Stimulated activated CD4-positive, alpha-beta T cell treated with anti-CD3 and anti-CD28 coated beads, Interleukin-4, amount 100 ng/mL, for 48 hours (primary cell): ENCODE measurements around the gene BTBD16.

Source experiments
- DNase-seq, 2 donors: peaks; one replicate each; pipeline ENCODE4 v3.0.0-alpha.2; 2020; ENCODE audit warnings: low read depth in 2 of 2

BTBD16 gene

GRCh38 chr10:122273966-122274545 is 3.0 kb downstream of the BTBD16 start:
- no peak for DNase-seq

DNA sequence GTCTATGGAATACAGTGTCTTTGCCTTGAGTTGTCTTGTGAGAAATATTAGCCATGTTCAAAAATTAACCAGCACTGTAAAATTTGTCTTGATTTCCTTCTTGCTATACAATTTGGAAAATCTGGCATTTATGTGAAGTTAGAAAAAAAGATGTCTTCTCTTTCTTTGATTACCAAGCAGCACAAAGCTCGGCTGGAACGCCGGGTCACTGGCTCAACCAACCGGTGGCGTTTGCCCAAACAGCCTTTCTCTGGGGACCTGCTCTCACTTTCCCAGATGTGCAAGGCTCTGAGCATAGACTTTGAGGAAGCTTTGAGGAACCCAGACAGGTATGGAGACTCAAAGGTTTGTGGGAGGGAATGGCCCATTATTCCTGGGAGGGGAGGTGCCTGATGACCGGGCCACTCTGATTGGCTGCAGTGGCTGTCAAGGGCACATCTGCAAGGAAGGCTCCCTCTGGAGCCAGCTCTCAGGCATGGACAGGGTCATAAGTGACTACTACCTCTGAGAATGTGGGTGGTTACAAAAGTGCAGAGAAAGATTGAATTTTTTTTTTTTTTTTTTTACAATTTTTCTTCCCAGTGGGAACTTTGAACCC is 5.6 kb downstream of the BTBD16 start:
- no peak for DNase-seq

- DNase-seq, result no peak
Measured at GRCh38 chr10:122277526-122278136, 6.5 kb downstream of the BTBD16 start.

DNA sequence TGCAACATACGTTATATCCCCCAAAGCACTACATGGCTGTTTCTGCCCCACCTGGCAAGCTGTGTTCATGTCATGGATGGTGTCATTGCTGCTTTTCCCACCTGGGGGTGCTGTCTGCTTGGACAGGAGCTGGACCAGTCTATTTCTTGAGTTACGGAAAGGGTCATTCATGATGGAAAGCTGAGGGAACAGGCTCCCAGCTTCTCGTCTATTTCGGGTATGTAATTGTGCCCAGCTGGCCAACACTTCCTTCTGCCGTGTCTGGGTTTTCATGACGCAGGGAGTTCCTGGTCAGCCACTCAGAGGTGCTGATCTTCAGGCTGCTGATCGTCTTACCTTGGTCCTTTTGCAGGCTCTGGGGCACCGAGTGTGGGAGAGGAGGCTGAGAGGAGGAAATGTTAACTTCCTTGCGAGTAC is 8.6 kb downstream of the BTBD16 start:
- DNase-seq, result peak in 1 of 2 donors; percentile 19

GRCh38 chr10:122280156-122280555 is 9.1 kb downstream of the BTBD16 start:
- no peak for DNase-seq

GRCh38 chr10:122281018-122281626 is 10.0 kb downstream of the BTBD16 start:
- no peak for DNase-seq

GRCh38 chr10:122281751-122282150 is 10.7 kb downstream of the BTBD16 start:
- no peak for DNase-seq

DNA sequence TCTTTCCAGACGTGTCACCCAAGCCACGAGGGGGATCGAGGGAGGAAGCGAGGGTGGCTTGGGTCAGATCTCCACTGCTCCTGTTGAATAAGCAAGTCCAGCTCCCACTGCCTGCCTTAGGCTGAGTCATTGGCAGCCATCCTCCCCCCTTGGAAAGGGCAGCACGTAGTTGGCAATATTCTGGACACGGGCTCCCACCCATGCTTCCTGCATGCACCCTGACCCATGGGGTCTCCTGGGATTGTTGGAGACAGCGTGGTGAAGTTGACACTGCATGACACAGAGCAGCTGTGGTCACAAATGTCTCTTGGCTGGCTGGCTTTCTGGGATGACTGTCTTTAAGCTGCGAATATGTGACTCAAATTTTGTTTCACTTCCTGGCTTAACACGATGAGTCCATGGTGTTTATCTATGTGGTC is 11.2 kb downstream of the BTBD16 start:
- DNase-seq, result no peak

DNA sequence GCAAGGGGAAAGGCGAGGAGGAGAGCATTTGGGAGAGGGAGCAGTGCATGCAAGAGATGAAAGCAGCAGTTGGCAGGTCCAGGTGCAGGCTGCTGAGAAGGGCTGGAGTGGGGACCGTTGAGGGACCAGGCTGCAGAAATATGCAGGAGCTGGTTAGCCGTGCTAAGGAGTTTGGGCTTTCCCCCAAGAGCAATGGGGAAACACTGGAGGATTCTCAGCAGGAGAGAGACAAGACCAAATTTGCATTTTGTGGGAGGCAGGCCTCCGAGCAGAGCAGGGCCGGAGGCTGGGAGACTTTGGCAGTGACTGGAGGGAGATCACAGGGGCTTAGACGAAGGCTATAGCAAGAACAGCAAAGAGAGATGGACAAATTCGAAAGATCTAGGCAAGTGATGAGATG is 11.8 kb downstream of the BTBD16 start:
- DNase-seq, result no peak

- DNase-seq, result no peak
Measured at GRCh38 chr10:122285506-122286444, 14.7 kb downstream of the BTBD16 start.

GRCh38 chr10:122286867-122287266 is 15.8 kb downstream of the BTBD16 start:
- no peak for DNase-seq

DNA sequence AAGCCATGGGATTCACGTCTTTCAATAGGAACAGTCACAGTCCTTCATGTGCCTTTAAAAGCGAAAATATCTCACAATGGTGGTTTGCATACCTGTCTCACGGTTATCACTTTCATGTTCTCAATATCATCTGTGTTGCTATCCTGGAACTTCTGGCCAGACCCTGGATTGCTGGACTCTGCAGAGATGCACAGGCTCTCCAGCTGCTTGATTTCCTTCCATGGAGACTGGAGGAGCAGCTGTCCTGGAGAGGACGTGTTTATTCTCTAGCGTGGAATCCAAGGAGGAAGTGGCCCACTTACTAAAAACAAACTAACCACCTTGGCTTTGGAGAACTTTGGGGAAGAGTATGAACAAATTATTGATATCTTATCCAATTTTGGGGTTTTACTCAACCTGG is 16.5 kb downstream of the BTBD16 start:
- no peak for DNase-seq

DNA sequence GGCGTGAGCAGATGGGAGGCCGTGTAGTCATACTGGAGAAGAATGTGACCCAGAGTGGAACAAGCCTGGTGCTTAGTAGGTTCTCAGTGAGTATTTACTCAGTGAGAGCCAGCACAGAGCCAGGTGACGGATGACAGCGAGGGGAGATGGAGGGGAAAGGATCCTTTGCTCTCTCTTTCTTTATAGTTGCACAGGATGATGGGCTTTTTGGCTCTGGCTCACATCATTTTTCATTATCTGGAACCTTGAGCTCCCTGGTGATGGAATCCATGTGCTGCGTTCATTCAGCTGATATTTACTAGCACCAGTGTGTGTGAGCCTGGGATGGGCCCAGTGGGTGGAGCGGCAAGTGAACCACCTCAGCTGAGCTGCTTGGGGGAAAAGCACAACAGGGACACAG is 17.2 kb downstream of the BTBD16 start:
- DNase-seq, result no peak

- no peak for DNase-seq
Measured at GRCh38 chr10:122288917-122289316, 17.8 kb downstream of the BTBD16 start.

DNA sequence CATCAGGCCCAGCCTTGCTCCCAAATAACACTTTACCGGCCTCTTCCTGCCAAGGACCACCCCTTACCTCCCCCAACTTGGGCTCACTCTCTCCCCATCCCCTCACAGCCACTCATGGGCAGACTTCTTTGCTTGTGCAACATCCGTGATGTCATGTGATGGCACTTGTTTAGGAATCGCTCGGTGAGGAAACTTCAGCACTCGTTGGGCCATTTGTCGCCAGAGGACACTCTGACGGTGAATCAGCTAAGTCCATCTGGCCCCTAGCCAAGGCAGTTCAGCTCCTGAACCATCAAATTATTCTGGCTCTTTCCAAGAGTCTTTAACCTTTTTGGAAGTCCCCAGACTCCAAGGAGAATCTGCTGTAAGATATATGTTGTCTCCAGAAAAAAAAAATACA is 19.2 kb downstream of the BTBD16 start:
- no peak for DNase-seq

DNA sequence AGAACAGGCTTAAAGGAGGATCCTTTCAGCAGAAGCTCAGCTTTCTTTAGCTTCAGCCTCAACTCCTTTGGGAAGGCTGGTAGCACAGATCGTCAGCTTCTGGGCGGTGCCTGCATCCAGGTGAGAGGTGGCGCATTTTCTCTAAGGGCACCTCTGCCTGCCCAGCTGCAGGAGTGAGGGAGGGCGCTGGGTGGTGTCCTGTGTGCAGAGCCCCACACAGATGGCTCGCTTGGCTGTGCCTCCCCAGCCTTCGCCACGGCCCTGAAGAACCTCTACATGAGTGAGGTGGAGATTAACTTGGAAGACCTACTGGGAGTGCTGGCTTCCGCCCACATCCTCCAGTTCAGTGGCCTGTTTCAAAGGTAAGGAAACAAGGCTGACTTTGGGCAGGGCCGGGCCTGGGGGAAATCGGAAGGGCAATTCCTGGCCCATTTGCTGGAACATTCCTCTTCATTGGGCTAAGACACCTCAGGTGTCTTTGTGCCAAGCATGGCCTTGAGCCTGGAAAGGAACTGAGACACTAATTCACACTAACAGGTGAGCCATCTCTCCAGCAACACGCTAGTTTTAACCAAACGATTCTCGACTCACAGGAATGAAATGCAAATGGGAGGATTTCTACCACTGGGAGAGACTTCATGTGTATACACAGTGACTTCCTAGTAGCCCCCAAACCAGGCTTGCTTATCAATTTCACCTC is 19.9 kb downstream of the BTBD16 start:
- no peak for DNase-seq

- DNase-seq, result no peak
Measured at GRCh38 chr10:122291739-122292138, 20.6 kb downstream of the BTBD16 start.

GRCh38 chr10:122292376-122292775 is 21.3 kb downstream of the BTBD16 start:
- DNase-seq, result no peak

DNA sequence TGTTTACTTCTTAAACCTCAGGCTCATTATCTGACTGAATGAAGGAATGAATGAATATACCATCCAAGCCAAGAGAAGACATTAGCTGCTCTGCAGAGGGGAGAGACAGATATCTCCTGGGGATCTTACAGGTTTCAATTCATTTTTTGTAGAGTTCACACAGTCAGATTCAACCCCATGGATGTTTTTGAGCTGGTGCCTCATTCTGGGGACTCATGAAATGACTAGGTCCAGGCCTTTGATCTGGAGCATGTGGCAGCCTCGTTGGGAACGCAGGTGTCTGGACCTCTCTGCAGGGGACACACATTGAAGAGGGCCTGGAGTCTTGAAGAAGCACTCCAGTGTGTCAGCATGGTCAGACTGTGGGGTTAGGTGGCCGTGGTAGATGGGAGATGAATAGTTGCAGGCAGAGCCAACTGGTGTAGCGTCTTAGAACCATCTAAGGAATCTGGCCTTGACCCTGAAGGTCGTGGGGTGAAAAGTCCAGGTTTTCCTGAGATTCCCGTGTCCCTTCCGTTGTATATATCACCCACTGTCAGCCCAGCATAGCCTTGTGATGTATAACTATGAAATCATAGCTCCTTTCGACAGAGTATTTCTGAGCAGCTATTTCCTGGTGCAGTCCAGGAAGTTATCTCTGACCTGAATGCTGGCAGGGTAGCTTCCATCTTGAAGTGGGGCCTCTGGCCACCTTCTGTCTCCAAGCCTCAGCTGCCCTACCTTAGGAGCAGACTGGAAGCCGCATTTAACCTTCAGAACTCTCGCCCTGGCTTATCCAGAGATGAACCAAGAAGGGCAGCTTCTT is 22.3 kb downstream of the BTBD16 start:
- DNase-seq, result no peak

DNA sequence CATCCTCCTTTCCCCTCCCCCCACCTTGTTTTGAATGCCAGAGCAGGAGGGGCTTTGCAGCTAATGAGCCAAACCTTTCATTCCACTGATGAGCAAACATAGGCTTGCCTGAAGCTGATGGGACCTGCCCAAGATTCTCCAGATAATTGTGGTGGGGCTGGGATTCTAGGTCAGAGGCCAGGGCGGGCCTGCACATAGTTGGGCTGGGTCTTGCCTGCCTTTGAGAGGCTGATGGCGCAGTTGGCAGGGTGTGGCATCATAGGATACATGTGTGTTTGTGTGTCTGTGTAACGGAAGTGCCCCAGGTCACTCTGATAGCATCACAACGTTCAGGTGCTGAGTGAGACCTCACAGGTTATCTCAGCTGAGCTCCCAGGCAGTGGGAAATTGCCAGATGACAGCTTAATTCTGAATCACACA is 22.9 kb downstream of the BTBD16 start:
- no peak for DNase-seq
